ENCODE data around the gene FYB1.

- TF ChIP-seq EZH2 (IDR thresholded peaks at IDR 0.05), result no peak
- TF ChIP-seq POLR2AphosphoS5 (IDR thresholded peaks at IDR 0.05; ENCODE audit: borderline replicate concordance, low read depth, low read length), result no peak
- no peak for TF ChIP-seq FOXP2 (optimal IDR thresholded peaks at IDR 0.05; ENCODE audit: control extremely low read depth, extremely low read length, insufficient read depth)
Observed at GRCh38 chr5:39132128-39132447, 87.3 kb downstream of the FYB1 start.
